Measurements from ENCODE around the gene RPL27A. TPM values are rescaled to one million over a fixed set of nuclear protein-coding genes. Genes with fewer than 3 reads are reported as not detected.
A peak's percentile ranks its signal among the peaks of the same experiment; 100 is the strongest.
"Not testable (repeated sequence)": the region's sequence is repeated elsewhere in the genome, so short reads cannot be mapped to it uniquely, and the experiment has no call there.

The RPL27A gene
- total RNA-seq, 1 experiment from 2014 or later: 629 TPM

DNA sequence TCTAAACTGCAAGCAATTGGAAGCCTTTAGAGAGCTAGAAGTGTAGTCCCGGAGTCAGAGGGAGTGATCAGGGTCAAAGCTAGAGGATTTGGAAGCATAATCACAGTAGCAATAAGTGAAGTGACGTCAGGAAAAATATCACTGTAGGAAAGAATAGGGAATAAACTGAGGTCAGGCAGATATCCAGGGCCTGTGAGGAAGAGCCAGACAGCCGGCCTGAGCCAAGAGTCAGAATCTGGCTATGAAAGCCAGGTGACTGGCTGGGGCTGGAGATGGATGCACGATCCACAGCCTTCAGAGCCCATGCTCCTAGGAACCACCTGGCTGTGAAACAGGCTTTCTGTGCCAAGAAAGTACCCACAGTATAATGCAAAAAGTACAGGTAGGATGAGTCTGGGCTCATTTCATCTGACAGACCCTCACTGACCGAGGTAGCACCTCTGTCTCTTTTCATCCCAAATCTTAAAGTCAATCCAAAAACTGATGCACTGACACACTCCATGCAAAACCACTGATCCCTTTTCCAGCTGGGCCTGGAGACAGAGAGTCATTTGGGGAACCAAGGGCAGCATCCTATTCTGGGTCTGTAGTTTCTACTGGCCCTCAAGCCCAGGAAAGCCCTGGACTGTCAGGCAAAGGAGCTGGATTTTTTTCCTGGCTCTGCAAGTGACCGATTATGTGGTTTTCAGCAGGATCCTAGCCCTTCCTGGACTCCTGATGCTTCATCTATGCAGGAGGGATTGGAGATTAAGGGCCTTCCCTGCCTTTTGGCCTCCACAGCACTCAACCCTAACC lies 21.4 kb upstream of the RPL27A start:
- H3K27me3 ChIP-seq (replicated peaks; ENCODE audit: insufficient read depth, low read depth, low read length, poor library complexity): no peaks in the 10 kb centered on the region
- no peaks in the 10 kb centered on the region for H3K9me3 ChIP-seq (ENCODE audit: low read depth, low read length, poor library complexity, severe bottlenecking)
- H3K27ac ChIP-seq (ENCODE audit: low read depth, low read length, poor library complexity, severe bottlenecking): no peak overlapping the region
- CTCF ChIA-PET: no interaction called here
- H3K4me1 ChIP-seq (ENCODE audit: insufficient read depth, low read length, poor library complexity, severe bottlenecking): peaks cover 4% of the 10 kb centered on the region
- TF ChIP-seq, protein P1, sequence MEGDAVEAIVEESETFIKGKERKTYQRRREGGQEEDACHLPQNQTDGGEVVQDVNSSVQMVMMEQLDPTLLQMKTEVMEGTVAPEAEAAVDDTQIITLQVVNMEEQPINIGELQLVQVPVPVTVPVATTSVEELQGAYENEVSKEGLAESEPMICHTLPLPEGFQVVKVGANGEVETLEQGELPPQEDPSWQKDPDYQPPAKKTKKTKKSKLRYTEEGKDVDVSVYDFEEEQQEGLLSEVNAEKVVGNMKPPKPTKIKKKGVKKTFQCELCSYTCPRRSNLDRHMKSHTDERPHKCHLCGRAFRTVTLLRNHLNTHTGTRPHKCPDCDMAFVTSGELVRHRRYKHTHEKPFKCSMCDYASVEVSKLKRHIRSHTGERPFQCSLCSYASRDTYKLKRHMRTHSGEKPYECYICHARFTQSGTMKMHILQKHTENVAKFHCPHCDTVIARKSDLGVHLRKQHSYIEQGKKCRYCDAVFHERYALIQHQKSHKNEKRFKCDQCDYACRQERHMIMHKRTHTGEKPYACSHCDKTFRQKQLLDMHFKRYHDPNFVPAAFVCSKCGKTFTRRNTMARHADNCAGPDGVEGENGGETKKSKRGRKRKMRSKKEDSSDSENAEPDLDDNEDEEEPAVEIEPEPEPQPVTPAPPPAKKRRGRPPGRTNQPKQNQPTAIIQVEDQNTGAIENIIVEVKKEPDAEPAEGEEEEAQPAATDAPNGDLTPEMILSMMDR (conservative IDR thresholded peaks at IDR 0.05; ENCODE audit: low read depth, low read length): no peak
- TF ChIP-seq EZH2 (IDR thresholded peaks at IDR 0.05; ENCODE audit: borderline replicate concordance, low read depth, low read length, poor library complexity, severe bottlenecking): no peak
- BruUV-seq (replicated peaks): no TSS peak
- DNase-seq (ENCODE audit: low spot score): no peak
- H3K4me3 ChIP-seq (ENCODE audit: low read depth, low read length, poor library complexity, severe bottlenecking): no peak overlapping the region
- POLR2A ChIA-PET (ENCODE audit: low non-redundant PET): no interaction called here
- intact Hi-C loops (cut with micrococcal nuclease; ENCODE audit: unreplicated experiment): no loop called here
- no peaks in the 10 kb centered on the region for H3K36me3 ChIP-seq (ENCODE audit: insufficient read depth, low read length, poor library complexity, severe bottlenecking)

DNA sequence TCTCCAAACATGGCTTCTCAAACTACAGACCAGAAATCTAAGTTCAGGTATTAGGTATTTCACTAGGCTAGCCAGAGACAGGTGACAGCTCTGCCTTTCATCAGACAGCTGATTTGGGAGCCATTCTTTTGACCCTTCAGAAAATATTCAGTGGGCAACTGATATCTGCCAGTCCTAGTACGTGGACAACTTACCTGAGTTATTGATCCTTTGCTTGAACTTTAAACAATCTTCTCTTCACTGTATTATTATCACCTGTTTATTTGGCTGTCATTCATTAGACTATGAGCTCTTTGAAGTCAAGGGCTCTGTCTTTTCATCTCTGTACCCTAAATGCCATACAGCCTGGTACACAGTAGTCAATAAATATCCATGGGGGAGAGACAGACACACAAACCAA lies 17.4 kb upstream of the RPL27A start:
- no peak overlapping the region for H3K27ac ChIP-seq (ENCODE audit: low read depth, low read length, poor library complexity, severe bottlenecking)
- H3K27me3 ChIP-seq (replicated peaks; ENCODE audit: insufficient read depth, low read depth, low read length, poor library complexity): no peaks in the 10 kb centered on the region
- H3K36me3 ChIP-seq (ENCODE audit: insufficient read depth, low read length, poor library complexity, severe bottlenecking): no peaks in the 10 kb centered on the region
- CTCF ChIA-PET: no interaction called here
- POLR2A ChIA-PET (ENCODE audit: low non-redundant PET): no interaction called here
- BruUV-seq (replicated peaks): no TSS peak
- H3K9me3 ChIP-seq (ENCODE audit: low read depth, low read length, poor library complexity, severe bottlenecking): no peaks in the 10 kb centered on the region
- DNase-seq (ENCODE audit: low spot score): no peak
- TF ChIP-seq EZH2 (IDR thresholded peaks at IDR 0.05; ENCODE audit: borderline replicate concordance, low read depth, low read length, poor library complexity, severe bottlenecking): no peak
- TF ChIP-seq, protein P1 (conservative IDR thresholded peaks at IDR 0.05; ENCODE audit: low read depth, low read length): no peak
- H3K4me3 ChIP-seq (ENCODE audit: low read depth, low read length, poor library complexity, severe bottlenecking): no peak overlapping the region
- peaks cover under 1% of the 10 kb centered on the region for H3K4me1 ChIP-seq (ENCODE audit: insufficient read depth, low read length, poor library complexity, severe bottlenecking)
- intact Hi-C loops (cut with micrococcal nuclease; ENCODE audit: unreplicated experiment): no loop called here

DNA sequence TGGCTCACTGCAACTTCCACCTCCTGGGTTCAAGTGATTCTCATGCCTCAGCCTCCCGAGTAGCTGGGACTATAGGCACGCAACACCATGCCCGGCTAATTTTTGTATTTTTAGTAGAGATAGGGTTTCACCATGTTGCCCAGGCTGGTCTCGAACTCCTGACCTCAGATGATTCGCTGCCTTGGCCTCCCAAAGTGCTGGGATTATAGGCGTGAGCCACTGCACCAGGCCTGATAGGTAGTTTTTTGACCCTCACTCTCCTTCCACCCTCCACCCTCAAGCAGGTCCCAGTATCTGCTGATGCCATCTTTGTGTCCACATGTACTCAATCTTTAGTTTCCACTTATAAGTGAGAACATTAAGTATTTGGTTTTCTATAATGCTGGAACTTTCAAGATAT lies 12.5 kb upstream of the RPL27A start:
- CTCF ChIA-PET; POLR2A ChIA-PET (ENCODE audit: low non-redundant PET); H3K9me3 ChIP-seq (ENCODE audit: low read depth, low read length, poor library complexity, severe bottlenecking); BruUV-seq (replicated peaks); H3K36me3 ChIP-seq (ENCODE audit: insufficient read depth, low read length, poor library complexity, severe bottlenecking); DNase-seq (ENCODE audit: low spot score); H3K4me3 ChIP-seq (ENCODE audit: low read depth, low read length, poor library complexity, severe bottlenecking); H3K27me3 ChIP-seq (replicated peaks; ENCODE audit: insufficient read depth, low read depth, low read length, poor library complexity): not testable (repeated sequence)
- Histone ChIP-seq H3K27ac (ENCODE audit: low read depth, low read length, poor library complexity, severe bottlenecking) (peak overlapping the region; percentile 88), H3K4me1 (ENCODE audit: insufficient read depth, low read length, poor library complexity, severe bottlenecking) (peaks cover 32% of the 10 kb centered on the region)
- intact Hi-C loops (cut with micrococcal nuclease; ENCODE audit: unreplicated experiment): loop anchor here (5.0 kb wide), 1 partner anchor 142 kb away; a partner anchor contains a TSS

DNA sequence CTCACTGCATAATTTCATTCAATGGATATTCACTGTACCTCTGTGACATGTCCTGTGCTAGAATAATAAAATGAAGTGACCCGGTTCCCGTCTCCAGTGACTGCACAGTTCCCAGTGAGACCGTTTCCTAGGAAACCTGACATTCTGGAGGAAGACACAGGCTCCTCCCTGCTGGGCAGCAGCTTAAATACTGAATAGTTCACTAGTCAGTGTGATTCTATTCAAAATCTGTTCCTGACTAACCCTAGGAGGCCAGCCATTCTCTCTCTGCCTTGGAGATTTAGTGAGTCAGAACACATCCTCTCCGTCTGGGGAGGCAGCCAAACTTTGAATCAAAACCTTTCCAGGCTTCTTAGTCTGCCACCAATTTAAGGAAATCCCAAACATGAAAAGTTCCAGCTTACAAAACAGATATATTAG lies 11.4 kb upstream of the RPL27A start:
- H3K36me3 ChIP-seq (ENCODE audit: insufficient read depth, low read length, poor library complexity, severe bottlenecking): no peaks in the 10 kb centered on the region
- no TSS peak for BruUV-seq (replicated peaks)
- intact Hi-C loops (cut with micrococcal nuclease; ENCODE audit: unreplicated experiment): loop anchor here (5.0 kb wide), 1 partner anchor 141 kb away; a partner anchor contains a TSS
- DNase-seq (ENCODE audit: low spot score): peak; percentile 97
- H3K27ac ChIP-seq (ENCODE audit: low read depth, low read length, poor library complexity, severe bottlenecking): peak overlapping the region; percentile 88
- H3K4me1 ChIP-seq (ENCODE audit: insufficient read depth, low read length, poor library complexity, severe bottlenecking): peaks cover 32% of the 10 kb centered on the region
- H3K27me3 ChIP-seq (replicated peaks; ENCODE audit: insufficient read depth, low read depth, low read length, poor library complexity): no peaks in the 10 kb centered on the region
- H3K4me3 ChIP-seq (ENCODE audit: low read depth, low read length, poor library complexity, severe bottlenecking): peak overlapping the region; percentile 23
- TF ChIP-seq EZH2 (IDR thresholded peaks at IDR 0.05; ENCODE audit: borderline replicate concordance, low read depth, low read length, poor library complexity, severe bottlenecking): no peak
- ChIA-PET CTCF (no interaction called here), POLR2A (ENCODE audit: low non-redundant PET) (interaction anchor here (0.6 kb wide), 1 partner anchor 1752 kb away, joined by 3 read pairs; no protein-coding TSS in a partner anchor)
- no peaks in the 10 kb centered on the region for H3K9me3 ChIP-seq (ENCODE audit: low read depth, low read length, poor library complexity, severe bottlenecking)
